BLaER1 treated with 17β-estradiol and CSF1 and Interleukin-3, amounts not matched to agents 10 nM and 100 nM (cell line): ENCODE results near the gene OSBPL1A.

Experiments
- H3K27ac ChIP-seq, 11 experiments: shearing (Covaris generic); formaldehyde crosslinking; 2 replicates each; pipeline ENCODE4 v1.8.1; 2022
- H3K27me3 ChIP-seq, 11 experiments: shearing (Covaris generic); formaldehyde crosslinking; 2 replicates each; pipeline ENCODE4 v1.8.1; 2022
- H3K36me3 ChIP-seq, 11 experiments: shearing (Covaris generic); formaldehyde crosslinking; 2 replicates each; pipeline ENCODE4 v1.8.1; 2022
- H3K4me1 ChIP-seq, 10 experiments: shearing (Covaris generic); formaldehyde crosslinking; 2 replicates each; pipeline ENCODE4 v1.8.1; 2022
- H3K4me2 ChIP-seq, 11 experiments: shearing (Covaris generic); formaldehyde crosslinking; 2 replicates each; pipeline ENCODE4 v1.8.1; 2022
- H3K4me3 ChIP-seq, 10 experiments: shearing (Covaris generic); formaldehyde crosslinking; 2 replicates each; pipeline ENCODE4 v1.8.1; 2022
- H3K9ac ChIP-seq, 11 experiments: shearing (Covaris generic); formaldehyde crosslinking; 2 replicates each; pipeline ENCODE4 v1.8.1; 2022
- H3K9me3 ChIP-seq, 11 experiments: shearing (Covaris generic); formaldehyde crosslinking; replicated peaks in 1 of 11; 2 replicates each; pipeline ENCODE4 v1.8.1; 2022
- H4K20me1 ChIP-seq, 11 experiments: shearing (Covaris generic); formaldehyde crosslinking; 2 replicates each; pipeline ENCODE4 v1.8.1; 2022
- Cebpa-rat ChIP-seq, 11 experiments: shearing (Covaris generic); IDR thresholded peaks; 2 replicates each; pipeline ENCODE4 v1.8.1; 2022

The OSBPL1A gene

GRCh38 chr18:24201699-24202687, 195.6 kb downstream of the OSBPL1A start:
- Histone ChIP-seq H3K27ac (no peak overlapping the region), H3K9ac (no peak overlapping the region), H4K20me1 (no peaks in the 10 kb centered on the region; a peak in 1 of 22 replicates), H3K4me1 (no peaks in the 10 kb centered on the region), H3K27me3 (no peaks in the 10 kb centered on the region), H3K36me3 (no peaks in the 10 kb centered on the region), H3K9me3 (no peaks in the 10 kb centered on the region), H3K4me2 (no peak overlapping the region), H3K4me3 (no peak overlapping the region)
- no peak for TF ChIP-seq Cebpa-rat (IDR thresholded peaks at IDR 0.05)

DNA sequence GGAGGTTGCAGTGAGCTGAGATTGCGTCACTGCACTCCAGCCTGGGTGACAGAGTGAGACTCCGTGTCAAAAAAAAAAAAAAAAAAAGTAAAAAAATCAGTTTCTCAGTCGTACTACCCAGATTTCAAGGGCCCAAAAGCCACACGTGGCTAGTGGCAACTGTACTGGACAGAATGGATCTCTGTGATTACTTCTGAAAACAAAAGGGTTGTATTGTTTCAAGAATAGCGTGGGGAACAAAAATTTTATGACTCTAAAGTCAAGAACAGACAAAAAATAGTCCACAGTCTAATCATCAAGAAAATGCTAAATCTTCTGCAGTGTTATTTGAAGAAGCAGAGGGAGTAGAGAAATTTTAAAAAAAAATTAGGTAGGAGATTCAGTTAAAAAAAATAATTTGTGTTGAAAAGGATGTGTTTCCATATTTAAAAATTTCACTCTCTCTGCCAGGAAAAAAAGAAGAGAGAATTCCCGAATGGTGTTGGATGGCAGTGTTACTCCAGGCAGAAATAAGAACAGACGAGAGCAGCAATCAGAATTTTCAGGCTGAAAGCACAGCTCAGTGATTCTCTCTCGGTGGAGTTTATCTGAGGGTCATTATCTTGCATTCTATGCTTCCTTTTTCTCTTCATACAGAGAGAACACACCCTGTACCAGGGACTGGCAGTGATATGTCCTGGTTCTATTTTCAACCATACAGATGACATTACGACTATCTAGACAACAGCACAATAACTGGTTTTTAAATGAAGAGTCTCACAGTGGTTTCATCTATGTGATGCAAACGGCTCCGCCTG, 196.9 kb downstream of the OSBPL1A start:
- no peak overlapping the region for H3K9ac ChIP-seq
- no peak overlapping the region for H3K4me3 ChIP-seq
- H3K9me3 ChIP-seq = no peaks in the 10 kb centered on the region
- no peaks in the 10 kb centered on the region for H3K36me3 ChIP-seq
- no peaks in the 10 kb centered on the region for H3K27me3 ChIP-seq
- H3K4me1 ChIP-seq = no peaks in the 10 kb centered on the region
- H4K20me1 ChIP-seq = no peaks in the 10 kb centered on the region; a peak in 1 of 22 replicates
- H3K27ac ChIP-seq = no peak overlapping the region
- no peak overlapping the region for H3K4me2 ChIP-seq
- no peak for TF ChIP-seq Cebpa-rat (IDR thresholded peaks at IDR 0.05)

- Histone ChIP-seq H3K4me2 (no peak overlapping the region), H3K36me3 (no peaks in the 10 kb centered on the region), H3K4me3 (no peak overlapping the region), H3K27me3 (no peaks in the 10 kb centered on the region), H3K27ac (no peak overlapping the region), H3K4me1 (no peaks in the 10 kb centered on the region), H4K20me1 (no peaks in the 10 kb centered on the region; a peak in 1 of 22 replicates), H3K9me3 (no peaks in the 10 kb centered on the region), H3K9ac (no peak overlapping the region)
- TF ChIP-seq Cebpa-rat (IDR thresholded peaks at IDR 0.05) = no peak
Observed at GRCh38 chr18:24199372-24199962, 198.2 kb downstream of the OSBPL1A start.

DNA sequence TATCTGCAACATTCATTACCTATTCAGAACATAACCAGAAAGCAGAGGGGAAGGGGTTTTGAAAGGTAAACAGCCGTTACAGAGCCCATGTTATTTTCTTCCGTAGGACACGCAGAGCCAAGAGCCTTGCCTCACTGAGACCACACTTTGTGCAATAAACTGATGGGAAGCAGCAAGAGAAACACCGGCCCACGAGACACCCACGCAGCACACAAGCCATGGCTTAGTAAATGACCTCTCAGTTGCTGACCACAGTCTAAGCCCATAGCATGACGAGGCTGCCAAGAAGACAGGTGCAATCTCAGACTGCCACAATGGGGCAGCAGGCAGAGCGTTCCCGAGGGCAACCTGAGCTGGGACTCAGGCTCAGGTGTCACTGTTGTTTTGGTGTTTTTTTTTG, 199.2 kb downstream of the OSBPL1A start:
- H3K36me3 ChIP-seq = no peaks in the 10 kb centered on the region
- no peaks in the 10 kb centered on the region; a peak in 1 of 22 replicates for H4K20me1 ChIP-seq
- H3K27ac ChIP-seq = no peak overlapping the region
- H3K9ac ChIP-seq = no peak overlapping the region
- no peak overlapping the region for H3K4me3 ChIP-seq
- no peaks in the 10 kb centered on the region for H3K4me1 ChIP-seq
- no peak overlapping the region for H3K4me2 ChIP-seq
- no peaks in the 10 kb centered on the region for H3K9me3 ChIP-seq
- TF ChIP-seq Cebpa-rat (IDR thresholded peaks at IDR 0.05) = no peak
- no peaks in the 10 kb centered on the region for H3K27me3 ChIP-seq

- TF ChIP-seq Cebpa-rat (IDR thresholded peaks at IDR 0.05) = no peak
- no peaks in the 10 kb centered on the region for H3K27me3 ChIP-seq
- no peak overlapping the region for H3K27ac ChIP-seq
- no peaks in the 10 kb centered on the region for H3K36me3 ChIP-seq
- no peaks in the 10 kb centered on the region; a peak in 1 of 22 replicates for H4K20me1 ChIP-seq
- no peak overlapping the region for H3K4me3 ChIP-seq
- no peak overlapping the region for H3K4me2 ChIP-seq
- H3K4me1 ChIP-seq = no peaks in the 10 kb centered on the region
- no peaks in the 10 kb centered on the region for H3K9me3 ChIP-seq
- H3K9ac ChIP-seq = no peak overlapping the region
Observed at GRCh38 chr18:24197412-24197811, 200.2 kb downstream of the OSBPL1A start.

DNA sequence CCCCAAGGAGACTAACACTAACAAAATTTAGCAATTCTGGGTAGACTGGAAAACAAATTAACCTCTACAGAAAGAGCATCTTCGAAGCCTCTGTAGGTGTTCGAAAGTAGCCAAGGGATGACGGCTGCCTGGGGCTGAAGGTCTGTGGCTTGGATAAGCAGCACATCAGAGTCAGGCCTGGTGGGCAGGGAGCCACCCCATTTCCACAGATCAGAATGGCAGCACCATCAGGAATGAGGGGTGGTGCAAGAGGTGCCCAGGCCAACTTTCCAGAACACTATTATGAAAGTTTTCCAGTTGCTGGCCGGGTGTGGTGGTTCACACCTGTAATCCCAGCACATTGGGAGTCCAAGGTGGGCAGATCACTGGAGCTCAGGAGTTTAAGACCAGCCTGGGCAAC, 200.9 kb downstream of the OSBPL1A start:
- Histone ChIP-seq H3K4me1 (no peaks in the 10 kb centered on the region), H3K27ac (no peak overlapping the region), H3K36me3 (no peaks in the 10 kb centered on the region), H3K9ac (no peak overlapping the region), H4K20me1 (no peaks in the 10 kb centered on the region; a peak in 1 of 22 replicates), H3K27me3 (no peaks in the 10 kb centered on the region), H3K4me2 (no peak overlapping the region), H3K4me3 (no peak overlapping the region), H3K9me3 (no peaks in the 10 kb centered on the region)
- no peak for TF ChIP-seq Cebpa-rat (IDR thresholded peaks at IDR 0.05)

GRCh38 chr18:24195296-24196053, 202.1 kb downstream of the OSBPL1A start:
- no peak for TF ChIP-seq Cebpa-rat (IDR thresholded peaks at IDR 0.05)
- H3K27me3 ChIP-seq = no peaks in the 10 kb centered on the region
- H3K4me2 ChIP-seq = no peak overlapping the region
- no peaks in the 10 kb centered on the region for H3K36me3 ChIP-seq
- no peak overlapping the region for H3K27ac ChIP-seq
- no peak overlapping the region for H3K4me3 ChIP-seq
- H3K9ac ChIP-seq = no peak overlapping the region
- no peaks in the 10 kb centered on the region; a peak in 1 of 22 replicates for H4K20me1 ChIP-seq
- H3K4me1 ChIP-seq = no peaks in the 10 kb centered on the region
- H3K9me3 ChIP-seq = no peaks in the 10 kb centered on the region

DNA sequence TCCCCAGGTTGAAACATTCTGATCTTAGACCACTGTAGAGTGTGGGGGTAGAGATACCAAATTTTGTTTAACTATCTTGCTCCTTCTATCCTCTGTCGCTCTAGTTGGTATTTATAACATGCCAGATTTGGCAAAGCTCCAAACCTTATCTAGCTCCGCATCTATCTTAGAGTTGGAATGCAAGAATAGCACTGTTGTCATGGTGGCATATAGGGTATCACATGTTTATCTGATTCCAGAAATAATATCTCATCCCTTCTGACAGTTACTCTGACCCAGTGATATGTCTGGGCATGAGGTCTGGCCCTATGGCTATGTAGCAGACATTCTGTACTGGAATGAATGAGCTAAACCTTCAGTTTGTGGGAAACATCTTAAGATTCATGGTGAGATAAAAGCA, 207.0 kb downstream of the OSBPL1A start:
- no peak overlapping the region for H3K27ac ChIP-seq
- H3K4me1 ChIP-seq = peaks cover 0 to 35% (median 0%) of the 10 kb centered on the region in 10 experiments; a peak in 7 of 20 replicates
- TF ChIP-seq Cebpa-rat (IDR thresholded peaks at IDR 0.05) = no peak
- no peaks in the 10 kb centered on the region for H4K20me1 ChIP-seq
- no peak overlapping the region for H3K9ac ChIP-seq
- H3K4me2 ChIP-seq = no peak overlapping the region
- no peak overlapping the region for H3K4me3 ChIP-seq
- peaks cover 0 to 6% (median 0%) of the 10 kb centered on the region in 11 experiments; a peak in 3 of 22 replicates for H3K36me3 ChIP-seq
- no peaks in the 10 kb centered on the region for H3K27me3 ChIP-seq
- H3K9me3 ChIP-seq = no peaks in the 10 kb centered on the region
